GM12865 (cell line): ENCODE results near the gene KCNC1.
A peak's percentile ranks its signal among the peaks of the same experiment; 100 is the strongest.

ENCODE experiments used
- DNase-seq: peaks from one replicate; pipeline ENCODE4 v3.0.0; 2010; ENCODE audit warnings: low read depth
- H3K4me3 ChIP-seq: 2 replicates; pipeline ENCODE4 v1.5.1; 2011; ENCODE audit warnings: mild to moderate bottlenecking, low read depth, low read length, control low read depth
- TF ChIP-seq, protein P1 (sequence below): IDR thresholded peaks from 2 replicates; pipeline ENCODE4 v1.5.1; 2011; ENCODE audit warnings: low read length, control low read depth, low read depth, inconsistent platforms; ENCODE audit not compliant: insufficient read depth; ENCODE audit errors: missing control alignments

KCNC1 gene

DNA sequence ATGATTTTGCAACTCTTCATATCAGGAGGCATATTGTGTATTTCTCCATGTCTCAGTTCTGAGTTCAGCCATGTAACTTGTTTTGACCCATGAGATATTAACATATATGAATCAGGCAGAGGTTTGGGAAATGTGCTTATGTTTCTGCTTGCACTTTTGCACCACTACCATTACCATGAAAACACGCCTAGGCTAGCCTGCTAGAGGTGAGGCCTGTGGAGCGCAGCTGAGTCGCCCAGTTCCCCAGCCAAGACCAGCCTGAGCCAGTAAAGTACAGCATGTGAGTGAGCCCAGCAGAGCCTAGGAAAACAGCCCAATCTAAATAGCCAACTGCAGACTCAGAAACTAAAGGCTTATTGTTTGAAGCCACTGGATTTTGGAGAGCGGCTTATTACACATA is 33.6 kb upstream of the KCNC1 start:
- no peak for DNase-seq

DNA sequence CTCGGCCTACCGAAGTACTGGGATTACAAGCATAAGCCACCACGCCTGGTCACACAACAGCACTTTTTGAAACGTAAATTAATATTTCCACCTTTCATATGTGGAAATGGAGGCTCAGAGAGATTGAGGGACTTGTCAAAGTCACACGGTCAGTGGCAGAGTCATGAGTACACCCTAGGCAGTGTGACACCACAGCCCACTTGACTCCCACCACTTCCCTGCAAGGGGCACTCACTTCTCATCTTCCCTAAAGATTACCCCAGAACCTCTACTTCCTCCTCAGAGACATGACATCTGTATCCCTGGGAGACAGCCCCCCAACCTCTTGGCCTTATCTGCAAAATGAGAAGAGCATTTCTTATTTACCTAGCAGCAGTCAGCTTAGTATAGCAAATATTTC is 31.7 kb upstream of the KCNC1 start:
- H3K4me3 ChIP-seq = no peak overlapping the region
- no peak for DNase-seq
- TF ChIP-seq, protein P1, sequence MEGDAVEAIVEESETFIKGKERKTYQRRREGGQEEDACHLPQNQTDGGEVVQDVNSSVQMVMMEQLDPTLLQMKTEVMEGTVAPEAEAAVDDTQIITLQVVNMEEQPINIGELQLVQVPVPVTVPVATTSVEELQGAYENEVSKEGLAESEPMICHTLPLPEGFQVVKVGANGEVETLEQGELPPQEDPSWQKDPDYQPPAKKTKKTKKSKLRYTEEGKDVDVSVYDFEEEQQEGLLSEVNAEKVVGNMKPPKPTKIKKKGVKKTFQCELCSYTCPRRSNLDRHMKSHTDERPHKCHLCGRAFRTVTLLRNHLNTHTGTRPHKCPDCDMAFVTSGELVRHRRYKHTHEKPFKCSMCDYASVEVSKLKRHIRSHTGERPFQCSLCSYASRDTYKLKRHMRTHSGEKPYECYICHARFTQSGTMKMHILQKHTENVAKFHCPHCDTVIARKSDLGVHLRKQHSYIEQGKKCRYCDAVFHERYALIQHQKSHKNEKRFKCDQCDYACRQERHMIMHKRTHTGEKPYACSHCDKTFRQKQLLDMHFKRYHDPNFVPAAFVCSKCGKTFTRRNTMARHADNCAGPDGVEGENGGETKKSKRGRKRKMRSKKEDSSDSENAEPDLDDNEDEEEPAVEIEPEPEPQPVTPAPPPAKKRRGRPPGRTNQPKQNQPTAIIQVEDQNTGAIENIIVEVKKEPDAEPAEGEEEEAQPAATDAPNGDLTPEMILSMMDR = no peak

More for the DNA sequence above, 33.6 kb upstream of the KCNC1 start:
- TF ChIP-seq, protein P1 = no peak
- H3K4me3 ChIP-seq = no peak overlapping the region

DNA sequence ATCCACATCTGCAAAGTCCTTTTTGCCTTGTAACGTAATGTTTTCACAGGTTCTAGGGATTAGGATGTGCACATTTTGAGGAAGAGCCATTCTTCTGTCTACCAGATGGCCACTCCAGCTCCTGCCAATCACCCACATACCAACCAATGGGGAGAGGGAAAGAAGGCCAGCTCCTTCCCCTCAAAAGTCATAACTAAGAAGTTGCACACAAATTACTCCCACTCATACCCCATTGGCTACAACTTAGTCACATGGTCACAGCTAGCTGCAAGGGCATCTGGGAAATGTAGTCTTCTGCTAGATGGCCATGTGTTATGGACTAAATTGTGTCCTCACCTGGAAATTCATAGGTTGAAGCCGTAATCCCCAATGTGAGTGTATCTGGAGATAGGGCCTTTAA is 30.6 kb upstream of the KCNC1 start:
- DNase-seq = peak; percentile 42
- TF ChIP-seq, protein P1 = no peak
- no peak overlapping the region for H3K4me3 ChIP-seq

DNA sequence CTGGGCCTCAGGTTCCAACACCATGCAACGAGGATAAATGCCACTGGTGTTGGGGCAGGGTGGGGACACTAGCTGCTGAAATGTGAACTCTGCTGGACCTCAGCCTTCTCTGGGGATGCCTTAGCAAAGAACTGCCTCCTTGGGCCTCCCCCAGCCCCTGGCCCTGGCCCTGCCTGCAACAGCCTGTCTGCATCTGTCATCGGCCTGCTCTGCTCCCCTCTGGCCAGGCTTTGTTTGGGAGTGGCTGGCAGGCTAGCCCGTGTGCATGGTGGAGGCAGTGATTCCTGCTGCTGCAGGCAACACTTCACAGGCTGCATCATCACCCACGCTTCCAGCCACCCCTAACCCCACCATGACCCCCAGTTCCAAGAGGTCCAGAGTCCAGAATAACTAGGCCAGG is 26.8 kb upstream of the KCNC1 start:
- no peak overlapping the region for H3K4me3 ChIP-seq
- no peak for DNase-seq
- TF ChIP-seq, protein P1 = no peak

DNA sequence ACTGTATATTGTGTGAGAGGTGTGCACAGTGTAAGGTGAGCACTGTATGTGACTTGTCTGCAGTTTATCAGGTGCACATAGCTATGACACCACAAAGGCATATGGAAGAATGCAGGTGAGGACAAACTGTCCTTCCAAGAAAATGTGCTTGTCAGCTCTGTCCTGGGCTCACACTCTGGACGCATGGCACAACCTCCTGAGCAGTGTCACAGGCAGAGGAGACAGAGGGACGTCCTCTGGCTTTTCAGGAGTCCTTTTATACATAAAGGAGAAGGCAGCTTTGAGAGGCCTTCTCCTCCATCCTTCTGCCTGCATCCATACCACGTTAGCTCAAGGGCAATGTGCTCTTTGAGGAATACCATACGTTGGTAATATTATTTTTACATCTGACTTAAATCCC is 22.7 kb upstream of the KCNC1 start:
- no peak overlapping the region for H3K4me3 ChIP-seq
- TF ChIP-seq, protein P1 = no peak

DNA sequence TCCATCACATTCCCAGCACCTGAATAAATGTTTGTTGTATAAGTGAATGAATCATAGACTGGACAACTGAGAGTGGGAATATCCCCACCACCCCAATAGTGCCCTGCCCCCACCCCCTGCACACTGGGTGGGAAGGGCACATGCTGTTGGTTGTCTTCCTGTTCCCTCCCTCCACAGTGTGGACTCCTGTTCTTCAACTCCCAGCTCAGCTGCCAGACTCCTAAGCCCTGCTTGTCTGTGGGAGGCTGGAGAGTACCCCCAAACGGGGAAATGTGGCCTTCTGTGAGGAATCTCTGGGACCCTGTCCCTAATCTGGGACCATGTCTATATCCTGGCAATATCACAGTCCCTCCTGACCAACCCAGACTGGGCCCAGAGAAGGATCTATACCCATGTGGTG is 20.7 kb upstream of the KCNC1 start:
- no peak for DNase-seq
- TF ChIP-seq, protein P1 = no peak
- no peak overlapping the region for H3K4me3 ChIP-seq

More for the DNA sequence above, 22.7 kb upstream of the KCNC1 start:
- no peak for DNase-seq

DNA sequence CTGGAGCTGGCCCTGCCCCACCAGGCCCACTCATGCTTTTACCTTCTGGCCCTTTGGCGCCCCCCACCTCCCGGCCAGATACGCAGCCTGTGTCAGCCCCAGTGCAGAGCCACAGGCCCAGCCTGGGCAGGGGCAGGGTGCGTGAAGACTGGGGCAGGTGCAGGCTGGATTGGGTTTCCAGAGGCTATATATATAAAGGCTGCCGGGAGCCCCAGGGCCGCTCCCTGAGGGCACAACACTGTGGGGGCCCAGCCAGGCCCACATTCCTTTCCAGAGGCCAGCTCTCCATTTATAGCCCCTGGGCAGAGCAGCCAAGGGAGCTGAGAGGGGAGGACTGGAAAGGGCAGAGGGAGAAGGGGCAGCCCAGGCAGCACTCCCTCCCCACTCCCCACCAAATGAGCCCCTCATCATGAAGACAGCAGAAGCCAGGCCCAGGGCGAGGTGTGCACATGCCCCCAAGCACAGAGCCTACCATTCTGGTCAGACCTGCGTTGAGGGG is 20.2 kb upstream of the KCNC1 start:
- H3K4me3 ChIP-seq = no peak overlapping the region
- TF ChIP-seq, protein P1 = no peak
- DNase-seq = no peak
